Globus pallidus (tissue), 1 donor: ENCODE measurements around the gene TMPRSS11B.
"Not testable (repeated sequence)": the region's sequence is repeated elsewhere in the genome, so short reads cannot be mapped to it uniquely, and the experiment has no call there.

Experiments
- DNase-seq: peaks from one replicate; pipeline ENCODE4 v3.0.0-alpha.2; 2015; ENCODE audit warnings: low spot score

TMPRSS11B gene

DNA sequence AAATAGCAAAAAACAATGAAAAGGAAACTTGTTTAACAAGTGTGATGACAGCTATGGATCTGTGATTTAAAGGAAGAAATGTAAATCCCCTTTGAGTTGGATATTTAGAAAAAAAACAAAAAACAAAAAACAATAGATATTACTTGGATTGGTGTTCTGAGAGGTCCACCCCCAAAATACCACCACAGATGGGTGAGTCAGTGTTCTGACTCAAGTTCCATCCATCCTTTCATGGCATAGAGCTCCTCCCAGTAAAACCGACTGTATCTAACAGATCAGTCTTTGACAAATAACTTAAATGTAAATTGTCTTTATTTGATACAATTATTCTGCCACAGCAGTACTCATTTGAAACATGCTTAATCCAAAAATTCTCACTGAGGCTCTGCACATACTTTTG, 27.4 kb downstream of the TMPRSS11B start:
- no peak for DNase-seq

DNA sequence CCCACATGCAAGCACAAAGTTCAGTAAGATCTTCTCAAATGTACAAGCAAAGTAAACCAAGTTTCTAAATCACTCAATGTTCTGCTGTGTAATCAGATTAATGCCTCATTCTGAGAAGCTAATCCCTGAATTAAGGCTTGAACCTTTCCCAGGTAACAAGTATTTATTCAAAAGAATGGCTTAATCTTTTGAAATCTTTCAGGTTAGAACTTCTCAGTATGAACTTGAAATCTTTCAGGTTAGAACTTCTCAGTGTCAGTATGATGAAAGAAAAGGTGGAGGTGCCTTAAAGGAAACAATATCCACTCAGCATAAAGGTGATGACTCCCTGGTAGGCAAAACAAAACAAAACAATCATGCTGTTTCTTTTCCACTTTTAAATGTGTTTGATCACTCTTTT, 29.0 kb downstream of the TMPRSS11B start:
- DNase-seq = no peak

DNA sequence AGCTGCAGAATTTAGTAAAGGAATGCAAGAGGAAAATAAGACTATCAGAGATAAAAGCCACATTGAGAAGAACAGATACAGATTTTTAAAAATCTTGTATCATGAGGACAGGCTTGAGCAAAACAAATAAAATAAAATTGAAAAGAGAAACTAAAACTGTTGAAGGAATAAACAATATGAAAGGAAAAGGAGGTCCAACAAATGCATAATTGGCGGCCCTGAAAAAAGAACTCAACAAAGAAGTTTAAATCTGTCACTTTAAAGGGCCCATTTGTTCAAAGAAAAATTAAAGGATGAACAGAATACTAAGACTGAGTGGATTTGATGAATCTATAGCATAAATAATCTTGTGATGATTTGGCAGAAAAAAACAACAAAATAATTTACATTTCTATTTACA, 36.5 kb downstream of the TMPRSS11B start:
- DNase-seq = no peak

DNA sequence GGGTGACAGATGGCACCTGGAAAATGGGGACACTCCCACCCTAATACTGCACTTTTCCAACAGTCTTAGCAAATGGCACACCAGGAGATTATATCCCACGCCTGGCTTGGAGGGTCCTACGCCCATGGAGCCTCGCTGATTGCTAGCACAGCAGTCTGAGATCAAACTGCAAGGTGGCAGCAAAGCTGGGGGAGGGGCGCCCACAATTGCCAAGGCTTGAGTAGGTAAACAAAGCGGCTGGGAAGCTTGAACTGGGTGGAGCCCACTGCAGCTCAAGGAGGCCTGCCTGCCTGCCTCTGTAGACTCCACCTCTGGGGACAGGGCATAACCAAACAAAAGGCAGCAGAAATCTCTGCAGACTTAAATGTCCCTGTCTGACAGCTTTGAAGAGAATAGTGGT, 51.2 kb downstream of the TMPRSS11B start:
- not testable (repeated sequence) for DNase-seq

DNA sequence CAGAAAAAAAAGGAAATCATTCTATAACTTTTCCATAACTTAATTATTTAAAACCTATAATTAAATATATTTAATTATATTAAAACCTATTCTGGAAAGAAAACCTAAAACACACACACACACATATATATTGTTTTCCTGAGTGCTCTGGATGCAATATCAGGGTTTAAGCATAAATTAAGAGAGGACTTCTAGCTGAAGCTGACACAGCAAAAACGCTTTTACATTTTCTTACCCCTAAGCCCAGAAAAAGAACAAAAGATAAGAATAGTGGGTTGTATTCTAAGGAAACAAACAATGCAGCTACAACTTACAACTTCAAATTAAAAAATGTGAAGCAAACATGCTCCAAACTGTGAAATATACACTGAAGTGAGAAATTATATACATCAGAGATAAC, 52.3 kb downstream of the TMPRSS11B start:
- no peak for DNase-seq

- no peak for DNase-seq
These were observed 58.3 kb downstream of the TMPRSS11B start for GRCh38 chr4:68187145-68187544.

- DNase-seq = no peak
These were observed 60.6 kb downstream of the TMPRSS11B start for GRCh38 chr4:68184923-68185322.

DNA sequence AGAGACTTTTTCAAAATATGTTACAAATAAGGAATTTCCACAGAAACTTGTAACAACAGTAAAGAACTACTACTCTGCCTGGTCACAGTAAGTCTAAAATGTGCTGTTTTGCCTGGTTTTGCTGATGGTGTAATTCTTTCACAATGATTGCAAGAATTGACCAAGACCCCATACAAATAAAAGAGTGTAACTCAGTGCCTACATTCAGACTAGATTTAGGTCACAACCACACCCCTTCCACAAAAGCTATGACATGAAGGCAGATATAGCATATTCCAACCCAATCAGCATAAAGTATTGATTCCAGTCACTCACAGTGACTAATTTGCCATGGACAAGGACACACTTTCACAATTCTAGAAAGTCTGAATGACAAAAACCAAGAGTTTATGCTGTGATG, 62.1 kb downstream of the TMPRSS11B start:
- DNase-seq = no peak

- no peak for DNase-seq
These were observed 63.1 kb downstream of the TMPRSS11B start for GRCh38 chr4:68182382-68182820.

GRCh38 chr4:68180849-68181526, 64.5 kb downstream of the TMPRSS11B start:
- DNase-seq = no peak

DNA sequence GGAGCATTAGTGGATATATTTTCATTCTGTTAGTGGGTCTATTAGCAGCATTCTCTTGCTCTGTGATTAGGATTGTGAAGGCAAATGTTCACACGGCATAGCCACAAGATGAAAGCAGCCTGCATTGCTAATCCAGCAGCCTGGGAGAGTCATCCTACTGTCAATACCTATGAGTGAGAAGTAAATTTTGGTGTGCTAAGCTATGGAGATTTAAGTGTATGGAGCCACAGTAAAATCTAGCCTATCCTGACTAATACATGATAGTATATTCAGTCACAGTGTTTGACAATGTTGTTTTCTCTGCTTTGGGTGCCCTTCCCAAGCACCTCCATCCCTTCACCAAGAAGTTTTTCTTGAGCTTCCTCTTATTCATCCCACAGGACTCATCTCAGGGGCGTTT, 68.6 kb downstream of the TMPRSS11B start:
- no peak for DNase-seq
